Frontal cortex (tissue), 4 donors: ENCODE data around the gene LPA. TPM values are rescaled to one million over a fixed set of nuclear protein-coding genes. Genes with fewer than 3 reads are reported as not detected.
A peak's percentile ranks its signal among the peaks of the same experiment; 100 is the strongest.
"Not testable (repeated sequence)": the region's sequence is repeated elsewhere in the genome, so short reads cannot be mapped to it uniquely, and the experiment has no call there.

Experiments
- DNase-seq, 2 donors: peaks; one replicate each; pipeline ENCODE4 v3.0.0; 2012; ENCODE audit warnings: low spot score in 2 of 2
- FAIRE-seq: peaks from 2 replicates; lab custom pipeline; 2012; peaks lifted over from hg19 to GRCh38; lab: Jason Lieb, UNC
- total RNA-seq: library from RNA; depleted of rRNA; stranded (reverse); fragments of >200 nt; gene quantifications from one replicate; pipeline ENCODE4 v1.2.3, GENCODE V29; 2014
- donor health status: control.
- donor health status: control.
- donor health status: control.

Gene LPA
- total RNA-seq, 1 donor from 2014 or later = 1.2 TPM

- not testable (repeated sequence) for FAIRE-seq, DNase-seq
Measured at GRCh38 chr6:160529524-160529923, 134.6 kb downstream of the LPA start.

DNA sequence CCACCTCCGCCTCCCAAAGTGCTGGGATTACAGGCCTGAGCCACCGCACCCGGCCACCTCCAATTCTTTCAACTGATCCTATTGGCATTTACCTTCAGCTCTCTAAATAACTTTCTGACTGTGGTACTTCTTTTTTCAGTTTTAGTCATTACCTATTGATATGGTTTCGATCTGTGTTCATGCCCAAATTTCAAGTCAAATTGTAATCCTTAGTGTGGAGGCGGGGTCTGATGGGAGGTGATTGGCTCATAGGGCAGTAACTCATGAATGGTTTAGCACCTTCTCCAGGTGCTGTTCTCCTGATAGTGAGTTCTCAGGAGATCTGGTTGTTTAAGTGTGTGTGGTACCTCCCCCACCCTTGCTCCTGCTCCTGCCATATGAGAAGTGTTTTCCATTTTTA lies 140.9 kb downstream of the LPA start:
- DNase-seq = no peak
- FAIRE-seq = no peak

GRCh38 chr6:160520043-160520904 lies 143.8 kb downstream of the LPA start:
- FAIRE-seq = no peak

GRCh38 chr6:160519603-160520042 lies 144.5 kb downstream of the LPA start:
- no peak for FAIRE-seq
- DNase-seq = no peak

More at GRCh38 chr6:160520043-160520904, 143.8 kb downstream of the LPA start:
- DNase-seq = peak; percentile 63 to 72

DNA sequence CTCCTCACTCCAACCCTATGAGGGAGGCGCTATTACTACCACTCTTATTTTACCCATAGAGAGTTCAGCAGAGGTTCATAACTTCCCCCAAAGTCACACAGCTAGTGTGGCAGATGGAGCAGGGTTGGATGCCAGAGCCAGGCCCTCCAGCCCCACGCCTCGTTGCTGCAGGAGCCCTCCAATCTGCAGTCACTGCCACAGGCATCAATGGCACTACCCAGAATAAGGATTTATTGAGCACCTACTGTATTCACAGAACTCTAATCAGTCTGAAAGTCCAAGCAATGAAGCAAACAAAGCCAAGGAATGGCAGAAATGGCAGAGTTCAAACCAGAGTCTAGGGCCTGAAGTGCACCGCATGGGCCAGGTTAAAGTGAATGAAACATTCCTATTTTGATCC lies 144.9 kb downstream of the LPA start:
- FAIRE-seq = no peak
- DNase-seq = no peak

DNA sequence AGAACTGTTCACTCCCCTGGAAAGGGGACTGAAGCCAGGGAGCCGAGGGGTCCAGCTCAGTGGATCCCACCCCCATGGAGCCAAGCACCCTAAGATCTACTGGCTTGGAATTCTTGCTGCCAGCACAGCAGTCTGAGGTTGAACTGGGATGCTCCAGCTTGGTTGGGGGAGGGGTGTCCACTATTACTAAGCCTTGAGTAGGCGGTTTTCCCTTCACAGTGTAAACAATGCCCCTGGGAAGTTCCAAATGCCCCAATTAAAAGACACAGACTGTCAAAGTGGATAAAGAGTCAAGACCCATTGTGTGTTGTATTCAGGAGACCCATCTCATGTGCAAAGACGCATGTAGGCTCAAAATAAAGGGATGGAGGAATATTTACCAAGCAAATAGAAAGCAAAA lies 150.2 kb downstream of the LPA start:
- FAIRE-seq (no peak), DNase-seq (no peak)

GRCh38 chr6:160510976-160511617 lies 153.0 kb downstream of the LPA start:
- DNase-seq (no peak), FAIRE-seq (no peak)

DNA sequence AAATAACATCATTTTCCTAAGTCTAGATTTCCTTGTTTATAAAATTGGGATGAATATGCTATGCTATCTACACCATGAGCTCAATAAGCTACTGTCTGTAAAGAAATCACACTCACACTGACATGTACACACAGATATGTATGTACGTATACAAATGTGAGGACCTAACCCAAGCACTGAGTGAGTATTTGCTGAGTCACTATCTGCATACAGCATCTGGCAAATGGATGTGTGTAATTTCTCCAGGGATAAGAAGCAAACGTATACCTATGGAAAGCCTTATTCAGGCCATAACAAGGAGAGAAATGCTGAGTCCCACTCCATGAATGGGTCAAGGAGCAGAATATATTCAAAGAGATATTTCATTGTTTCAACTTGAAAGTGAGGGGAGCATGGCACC lies 153.9 kb downstream of the LPA start:
- FAIRE-seq (no peak), DNase-seq (no peak)

GRCh38 chr6:160509610-160510009 lies 154.5 kb downstream of the LPA start:
- DNase-seq = no peak
- no peak for FAIRE-seq

GRCh38 chr6:160508599-160508998 lies 155.5 kb downstream of the LPA start:
- DNase-seq (no peak), FAIRE-seq (no peak)

DNA sequence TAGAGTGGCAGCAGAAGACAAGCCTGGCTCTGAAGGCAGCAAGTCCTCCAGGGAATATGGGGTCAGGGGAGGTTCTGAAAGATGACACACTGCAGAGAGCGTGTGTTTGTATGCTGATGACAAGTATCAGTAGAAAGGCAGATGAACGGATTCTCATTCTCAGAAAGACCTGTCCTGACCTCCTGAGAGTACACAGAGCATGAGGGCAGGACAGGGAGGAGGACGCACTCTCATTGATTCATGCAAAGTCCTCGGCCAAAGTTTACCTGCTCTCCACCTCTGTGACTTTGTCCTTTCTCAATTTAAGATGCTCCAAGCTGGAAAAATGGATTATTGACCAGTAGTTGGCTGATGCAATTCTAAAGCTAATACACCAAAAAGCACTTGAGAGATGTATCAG lies 156.7 kb downstream of the LPA start:
- DNase-seq (no peak), FAIRE-seq (no peak)

- DNase-seq (no peak), FAIRE-seq (no peak)
Measured at GRCh38 chr6:160505970-160506369, 158.1 kb downstream of the LPA start.

- FAIRE-seq (no peak), DNase-seq (no peak)
Measured at GRCh38 chr6:160500639-160501038, 163.4 kb downstream of the LPA start.

- FAIRE-seq (no peak), DNase-seq (no peak)
Measured at GRCh38 chr6:160494576-160494975, 169.5 kb downstream of the LPA start.

- DNase-seq (no peak), FAIRE-seq (no peak)
Measured at GRCh38 chr6:160489091-160489490, 175.0 kb downstream of the LPA start.

- FAIRE-seq (no peak), DNase-seq (no peak)
Measured at GRCh38 chr6:160487116-160487515, 177.0 kb downstream of the LPA start.

Other genes with a start within 250 kb of the LPA start
- not detected for gene PLG, start 38.0 kb upstream of the LPA start, total RNA-seq